Activated CD4-positive, alpha-beta T cell treated with anti-CD3 and anti-CD28 coated beads for 1 hour (primary cell): ENCODE data around the gene CD6.

Source experiments
- DNase-seq: peaks from one replicate; pipeline ENCODE4 v3.0.0-alpha.2; 2020

Gene CD6

GRCh38 chr11:61011950-61012736 is 40.7 kb downstream of the CD6 start:
- DNase-seq: no peak

DNA sequence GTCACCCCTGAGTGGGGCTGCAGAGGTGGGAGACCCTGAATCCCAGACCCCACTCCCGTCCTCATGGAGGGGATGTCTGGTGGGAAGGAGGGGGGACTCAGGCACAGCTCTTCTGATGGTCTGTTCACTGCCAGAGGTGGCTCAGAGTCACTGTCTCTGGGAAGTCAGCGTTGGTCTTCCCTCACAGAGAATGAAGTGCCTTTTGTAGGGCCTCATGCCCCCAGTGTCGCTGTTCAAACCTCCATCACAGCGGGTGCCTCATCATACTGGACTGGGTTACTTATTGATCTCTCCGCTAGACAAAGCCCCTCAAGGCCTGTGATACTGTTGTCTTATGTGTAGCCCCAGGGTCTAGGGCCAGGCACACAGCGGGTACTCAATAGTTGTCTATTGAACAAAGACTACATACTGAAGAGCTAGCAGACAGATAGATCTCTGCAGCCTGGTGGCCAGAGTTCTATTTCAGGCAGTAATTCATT is 41.3 kb downstream of the CD6 start:
- DNase-seq: no peak

DNA sequence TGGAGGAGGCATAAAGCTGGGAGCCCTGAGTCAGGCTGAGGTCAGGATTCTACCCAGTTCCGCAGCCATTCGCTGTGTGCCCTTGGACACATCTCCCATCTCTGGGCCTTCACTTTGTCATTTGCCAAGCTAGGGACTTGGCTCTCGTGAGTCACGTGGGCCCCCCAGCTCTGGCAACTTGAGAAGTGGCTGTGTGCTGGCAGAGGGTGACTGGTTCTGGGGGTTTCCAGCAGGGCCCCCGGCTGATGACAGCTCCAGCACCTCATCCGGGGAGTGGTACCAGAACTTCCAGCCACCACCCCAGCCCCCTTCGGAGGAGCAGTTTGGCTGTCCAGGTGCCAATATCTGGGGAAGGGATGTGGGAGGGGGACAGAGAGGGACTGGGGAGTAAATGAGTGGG is 46.6 kb downstream of the CD6 start:
- DNase-seq: no peak

DNA sequence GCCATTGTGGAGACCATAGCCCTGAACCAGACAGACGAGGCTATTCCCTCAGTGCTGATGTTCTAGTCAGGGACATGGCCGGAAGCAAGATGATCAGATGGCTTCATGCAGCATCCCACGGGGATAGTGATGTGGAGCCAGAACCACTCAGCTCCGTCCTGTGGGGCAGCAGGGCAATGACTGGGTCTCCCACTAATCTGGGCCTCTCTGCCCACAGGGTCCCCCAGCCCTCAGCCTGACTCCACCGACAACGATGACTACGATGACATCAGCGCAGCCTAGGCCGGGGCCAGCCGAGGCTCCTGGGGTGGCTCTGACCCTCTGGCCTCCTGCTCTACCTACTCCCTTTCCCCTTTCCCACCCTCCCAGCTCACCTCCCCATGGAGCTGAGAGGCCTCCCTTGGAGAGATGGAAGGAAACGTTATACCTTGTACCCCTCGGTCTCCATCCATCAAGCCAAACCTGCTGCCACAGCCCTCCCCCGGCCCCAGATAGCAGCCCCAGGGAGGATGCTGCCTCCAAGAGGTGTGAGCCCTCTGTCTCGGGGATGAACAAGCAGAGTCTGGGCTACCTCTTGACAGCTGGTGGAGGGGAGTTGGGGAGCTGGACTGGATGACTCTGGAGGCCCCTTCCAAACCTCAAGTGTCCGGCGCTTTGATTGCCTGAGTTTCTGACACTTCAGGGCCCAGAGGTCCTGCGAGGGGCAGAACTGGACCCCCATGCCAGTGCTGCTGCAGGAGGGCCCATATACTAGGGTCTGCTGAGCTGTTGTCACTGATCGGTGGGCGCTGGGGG is 47.8 kb downstream of the CD6 start:
- DNase-seq: peak; percentile 7

GRCh38 chr11:61019832-61020405 is 48.4 kb downstream of the CD6 start:
- no peak for DNase-seq

GRCh38 chr11:61020551-61021235 is 49.2 kb downstream of the CD6 start:
- DNase-seq: no peak

DNA sequence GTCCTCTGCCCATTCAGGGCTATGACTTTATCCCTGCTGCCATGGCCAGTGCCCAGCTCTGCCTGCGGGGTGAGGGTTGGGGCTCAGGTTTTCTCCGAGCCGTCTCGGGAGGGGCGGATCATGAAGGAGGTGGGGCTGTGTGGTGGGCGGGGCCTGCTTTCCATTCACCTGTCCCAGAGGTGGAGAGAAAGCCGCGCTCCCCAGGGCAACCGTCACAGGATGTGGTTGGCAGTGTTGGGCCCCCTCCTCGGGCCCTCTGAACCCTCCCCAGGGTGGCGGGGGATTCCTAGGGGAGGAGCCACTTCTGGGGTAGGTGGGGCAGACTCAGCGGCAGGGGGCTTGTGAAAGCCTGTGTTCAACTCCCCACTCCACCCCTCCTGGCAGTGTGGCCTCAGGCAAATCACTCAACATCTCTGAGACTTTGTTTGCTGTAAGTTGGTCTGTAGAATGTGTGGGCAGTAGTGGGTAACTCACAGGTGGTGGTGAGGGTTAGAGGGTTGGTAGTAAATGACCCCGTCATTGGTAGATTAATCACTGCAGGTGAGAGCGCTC is 50.3 kb downstream of the CD6 start:
- DNase-seq: peak; percentile 83

- DNase-seq: no peak
Measured at GRCh38 chr11:61022311-61023085, 51.0 kb downstream of the CD6 start.

DNA sequence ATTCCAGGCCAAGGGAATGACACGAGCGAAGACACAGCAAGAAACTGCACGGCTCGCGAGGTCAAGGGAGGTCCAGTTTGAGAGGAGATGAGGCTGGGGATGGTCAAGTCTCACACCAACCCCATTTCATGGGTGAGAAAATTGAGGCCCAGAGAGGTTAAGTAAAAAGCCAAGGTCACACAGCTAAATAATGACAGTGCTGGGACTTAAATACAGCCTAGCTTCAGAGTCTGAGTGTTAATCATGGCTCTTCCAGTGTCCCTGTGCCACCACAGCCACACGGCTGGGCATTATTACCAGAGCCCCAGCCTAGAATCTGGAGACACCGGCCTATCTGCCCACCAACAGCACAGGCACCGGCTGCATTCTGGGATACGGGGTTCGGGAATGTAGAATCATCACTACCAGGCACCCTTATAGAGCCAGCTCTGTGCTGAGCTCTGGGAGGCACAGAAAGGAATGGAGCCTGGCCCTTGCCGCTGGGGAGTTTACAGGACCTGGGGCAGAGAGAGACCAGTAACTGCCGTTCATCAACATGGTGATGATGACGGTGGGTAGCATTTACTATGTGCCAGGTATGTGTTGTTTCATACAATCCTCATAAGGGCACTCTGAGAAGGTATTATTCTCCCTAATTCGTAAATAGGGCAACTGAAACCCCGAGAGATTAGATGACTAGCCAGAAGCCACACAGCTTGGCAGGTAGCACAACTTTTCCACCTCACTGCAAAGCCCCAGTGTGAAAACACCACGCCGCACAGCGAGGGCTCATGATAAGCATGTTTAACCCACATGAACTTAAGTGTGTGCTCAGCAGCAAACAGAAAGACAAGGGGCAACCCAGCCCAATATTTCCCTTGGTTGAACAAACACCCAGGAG is 51.8 kb downstream of the CD6 start:
- DNase-seq: peak; percentile 63

- no peak for DNase-seq
Measured at GRCh38 chr11:61023966-61024295, 52.5 kb downstream of the CD6 start.

DNA sequence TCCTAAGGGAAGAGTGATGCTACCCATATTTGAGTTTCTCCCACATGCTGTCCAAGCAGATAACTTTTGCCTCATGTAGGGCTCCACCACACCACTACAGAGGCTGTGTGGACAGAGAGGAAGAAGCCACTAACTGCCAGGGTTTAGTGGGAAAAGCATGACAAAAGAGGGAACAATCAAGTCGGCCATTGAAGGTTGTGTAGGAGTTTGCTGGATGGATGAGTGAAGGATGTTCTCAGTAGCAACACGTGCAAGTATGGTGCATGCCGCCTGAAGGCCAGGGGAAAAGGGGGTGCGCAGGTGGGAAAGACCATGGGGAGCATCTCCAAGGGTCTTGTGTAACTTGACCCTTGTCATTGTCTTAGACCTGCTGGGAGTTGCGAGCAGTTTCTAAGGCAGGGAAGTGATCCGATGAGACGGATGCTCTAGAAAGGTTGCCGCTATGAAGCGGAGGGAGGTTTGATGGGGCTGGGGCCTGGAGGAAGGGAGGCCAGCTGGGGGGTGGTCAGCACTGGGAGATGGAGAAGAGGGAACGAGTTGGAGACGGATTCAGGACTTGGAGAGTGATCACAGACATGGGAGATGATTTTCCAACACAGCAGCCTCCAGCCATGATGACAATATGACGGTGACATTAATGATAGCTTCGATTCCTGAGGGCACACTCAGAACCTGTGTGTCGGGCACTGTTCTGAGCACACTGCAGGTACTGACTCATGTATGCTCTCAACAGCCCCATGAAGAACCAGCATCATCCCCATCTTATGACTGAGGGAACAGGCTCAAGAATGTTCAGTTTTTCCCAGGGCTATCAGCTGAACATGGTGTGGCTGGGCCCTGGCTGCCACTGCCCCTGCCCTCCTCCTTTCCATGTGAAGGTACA is 53.7 kb downstream of the CD6 start:
- peak; percentile 9 for DNase-seq

GRCh38 chr11:61025821-61026120 is 54.3 kb downstream of the CD6 start:
- peak; percentile 8 for DNase-seq

DNA sequence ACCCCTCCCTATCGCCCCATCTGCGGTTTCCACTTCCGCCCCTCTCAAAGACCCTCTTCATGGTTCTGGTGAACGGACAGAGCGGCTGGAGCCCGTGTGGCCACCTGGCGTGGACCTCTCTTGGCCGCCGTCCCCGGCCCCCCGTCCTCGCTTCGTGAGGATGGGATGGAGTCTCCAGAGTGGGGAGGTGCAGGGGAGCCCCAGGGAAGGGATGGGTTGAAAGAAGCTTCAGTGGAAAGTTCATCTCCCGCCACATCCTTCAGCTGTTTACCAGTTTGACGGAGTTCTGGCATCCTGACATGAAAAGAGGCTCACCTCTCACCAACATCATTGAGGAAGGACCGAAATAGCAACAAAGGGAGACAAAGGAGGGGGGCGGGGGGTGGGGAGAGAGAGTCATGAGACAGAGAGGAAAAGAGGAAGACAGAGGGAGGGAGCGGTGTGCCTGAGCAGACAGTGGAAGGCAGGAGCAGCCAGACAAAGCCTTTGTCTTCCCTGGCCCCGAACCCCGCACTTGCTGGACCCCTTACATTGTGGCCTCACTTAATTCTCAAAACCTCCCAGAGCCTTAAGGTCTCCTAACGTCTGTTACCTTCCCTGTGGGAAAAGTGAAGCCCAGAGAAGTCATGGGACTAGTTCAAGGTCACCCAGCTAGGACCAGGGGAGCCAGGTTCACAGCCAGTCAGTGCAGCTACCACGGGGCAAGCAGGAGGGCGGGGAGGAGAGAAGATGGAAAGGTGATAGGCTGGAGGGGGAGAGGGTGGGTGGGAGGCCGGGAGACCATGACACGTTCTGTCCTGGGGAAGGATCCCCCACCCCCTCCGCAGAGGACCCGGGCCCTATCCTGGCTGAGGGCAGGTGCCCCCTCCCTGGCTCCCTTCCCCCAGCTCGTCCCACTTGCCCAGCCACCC is 54.9 kb downstream of the CD6 start:
- peak; percentile 34 for DNase-seq

GRCh38 chr11:61027141-61027840 is 55.8 kb downstream of the CD6 start:
- DNase-seq: peak; percentile 12

DNA sequence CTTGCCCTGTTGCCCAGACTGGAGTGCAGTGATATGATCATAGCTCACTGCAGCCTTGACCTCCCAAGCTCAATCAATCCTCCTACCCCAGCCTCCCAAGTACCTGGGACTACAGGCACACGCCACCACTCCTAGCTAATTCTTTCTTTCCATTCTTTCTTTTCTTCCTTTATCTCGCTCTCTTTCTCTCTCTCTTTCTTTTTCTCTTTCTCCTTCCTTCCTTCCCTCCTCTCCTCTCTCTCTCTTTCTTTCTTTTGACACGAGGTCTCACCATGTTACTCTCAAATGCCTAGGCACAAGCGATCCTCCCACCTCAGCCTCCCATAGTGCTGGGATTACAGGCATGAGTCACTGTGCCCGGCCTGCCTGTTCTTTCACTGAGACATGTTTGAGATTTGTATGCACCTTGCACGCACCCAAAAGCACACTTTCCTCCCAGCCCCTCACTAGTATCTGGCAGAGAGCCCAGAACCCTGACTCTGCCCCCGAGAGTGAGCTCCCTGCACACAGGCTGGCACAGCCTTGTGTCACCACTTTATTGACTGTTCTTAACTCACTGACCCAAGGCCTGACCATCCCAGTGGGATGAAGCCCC is 56.8 kb downstream of the CD6 start:
- DNase-seq: peak; percentile 59

- DNase-seq: no peak
Measured at GRCh38 chr11:61032824-61033223, 61.3 kb downstream of the CD6 start.

DNA sequence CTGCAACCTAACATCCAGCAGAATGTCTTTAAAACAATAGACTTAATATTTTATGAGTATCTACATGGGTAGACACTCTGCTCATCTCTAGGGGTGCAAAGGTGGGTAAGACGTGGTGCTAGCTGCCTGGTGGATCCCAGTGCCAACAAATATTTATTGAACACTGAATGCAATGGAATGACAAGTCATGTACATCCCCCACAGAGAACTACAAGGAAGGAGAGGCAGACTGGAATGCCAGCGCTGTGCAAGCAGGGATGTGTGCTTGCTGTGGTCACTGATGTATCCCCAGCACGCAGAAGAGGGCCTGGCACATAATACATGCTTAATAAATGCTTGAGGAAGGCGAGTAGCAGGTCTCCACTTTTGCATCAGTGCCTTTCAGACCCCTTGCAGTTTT is 61.9 kb downstream of the CD6 start:
- DNase-seq: no peak

- DNase-seq: no peak
Measured at GRCh38 chr11:61034111-61034510, 62.6 kb downstream of the CD6 start.
